Jurkat, Clone E6-1 (cell line): Measurements from ENCODE around the gene ANKRD65.
"Not testable (repeated sequence)": the region's sequence is repeated elsewhere in the genome, so short reads cannot be mapped to it uniquely, and the experiment has no call there.

Experiments used
- DNase-seq: peaks from one replicate; pipeline ENCODE4 v3.0.0-alpha.2; 2011; ENCODE audit warnings: low read depth, low spot score
- H3K4me3 ChIP-seq: 2 replicates; pipeline ENCODE4 v1.5.1; 2011; ENCODE audit warnings: mild to moderate bottlenecking, low read length, control low read depth, moderate library complexity

The ANKRD65 gene

DNA sequence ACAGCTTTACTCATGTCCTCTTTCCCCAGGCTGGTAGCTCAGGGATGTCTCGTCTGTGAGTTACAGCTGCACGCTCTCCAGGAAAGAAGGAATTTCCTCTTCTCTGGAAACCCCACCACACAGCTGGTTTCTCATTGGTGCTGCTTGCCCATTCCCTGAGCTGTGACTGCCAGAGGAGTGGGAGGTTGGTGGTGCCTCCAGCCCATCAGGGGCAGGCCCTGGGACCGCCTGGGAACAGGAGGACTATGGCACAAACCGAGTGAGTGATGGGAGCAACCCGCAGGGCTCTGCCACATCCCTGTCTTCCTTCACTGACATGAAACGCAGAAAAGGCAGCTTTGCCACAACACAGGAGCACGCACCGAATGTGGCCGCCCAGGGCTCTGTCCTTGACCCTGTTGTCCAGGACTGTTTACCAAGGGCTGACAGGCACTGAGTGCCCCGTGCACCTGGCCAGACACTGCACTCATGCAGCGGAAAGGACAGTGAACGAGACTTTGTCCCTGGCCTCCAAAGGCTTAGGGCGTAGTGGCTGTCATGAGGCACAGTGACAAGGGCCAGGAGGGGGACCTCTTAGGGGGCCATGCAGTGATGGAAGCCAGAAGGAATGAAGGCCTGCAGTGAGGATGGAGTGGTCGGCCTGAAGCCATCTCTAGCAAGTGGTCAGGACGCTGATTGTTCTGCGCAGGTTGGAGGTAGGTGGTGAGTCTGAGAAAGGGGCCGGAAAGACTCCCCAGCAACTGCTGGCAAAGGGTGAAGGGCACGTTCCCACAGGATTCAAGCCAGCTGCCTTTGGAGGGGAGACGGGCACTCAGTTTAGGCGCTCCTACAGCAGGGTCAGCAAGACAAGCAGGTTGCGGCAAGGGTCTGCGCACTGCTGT lies 20.3 kb downstream of the ANKRD65 start:
- DNase-seq = no peak
- peak overlapping the region; percentile 96 for H3K4me3 ChIP-seq

DNA sequence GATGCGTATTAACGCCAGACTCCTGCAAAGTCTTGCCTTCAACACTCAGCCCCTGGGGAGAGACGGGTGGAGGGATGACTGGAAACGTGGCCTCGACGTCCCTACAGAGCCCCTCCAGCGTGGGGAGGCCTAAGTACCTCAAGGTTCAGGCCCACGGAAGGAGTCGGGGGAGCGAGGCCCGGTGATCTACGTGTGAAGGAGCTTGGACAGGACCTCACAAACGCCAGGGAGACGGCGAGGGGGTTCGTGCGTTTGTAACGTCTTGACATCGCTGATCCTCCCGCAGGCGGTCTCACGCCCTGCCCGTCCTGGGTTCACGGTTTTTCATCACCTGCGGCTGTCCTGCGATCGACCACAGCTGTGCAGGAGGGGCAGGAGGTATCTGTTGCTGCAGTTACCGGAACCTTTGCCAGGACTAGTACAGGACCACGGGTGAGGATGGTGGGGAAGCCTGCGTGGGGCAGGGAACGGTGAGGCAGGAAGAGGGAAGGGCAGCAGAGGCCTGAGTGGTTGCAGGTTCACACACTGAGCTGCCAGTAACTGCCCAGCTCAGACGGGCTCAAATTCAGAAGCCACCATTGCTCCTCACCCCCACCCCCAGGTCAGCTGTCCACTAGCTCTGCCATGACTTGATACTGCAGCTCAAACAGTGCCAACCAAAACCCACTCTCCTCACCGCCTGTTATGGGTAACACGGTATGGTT lies 21.1 kb downstream of the ANKRD65 start:
- DNase-seq = no peak
- H3K4me3 ChIP-seq = peak overlapping the region; percentile 96

DNA sequence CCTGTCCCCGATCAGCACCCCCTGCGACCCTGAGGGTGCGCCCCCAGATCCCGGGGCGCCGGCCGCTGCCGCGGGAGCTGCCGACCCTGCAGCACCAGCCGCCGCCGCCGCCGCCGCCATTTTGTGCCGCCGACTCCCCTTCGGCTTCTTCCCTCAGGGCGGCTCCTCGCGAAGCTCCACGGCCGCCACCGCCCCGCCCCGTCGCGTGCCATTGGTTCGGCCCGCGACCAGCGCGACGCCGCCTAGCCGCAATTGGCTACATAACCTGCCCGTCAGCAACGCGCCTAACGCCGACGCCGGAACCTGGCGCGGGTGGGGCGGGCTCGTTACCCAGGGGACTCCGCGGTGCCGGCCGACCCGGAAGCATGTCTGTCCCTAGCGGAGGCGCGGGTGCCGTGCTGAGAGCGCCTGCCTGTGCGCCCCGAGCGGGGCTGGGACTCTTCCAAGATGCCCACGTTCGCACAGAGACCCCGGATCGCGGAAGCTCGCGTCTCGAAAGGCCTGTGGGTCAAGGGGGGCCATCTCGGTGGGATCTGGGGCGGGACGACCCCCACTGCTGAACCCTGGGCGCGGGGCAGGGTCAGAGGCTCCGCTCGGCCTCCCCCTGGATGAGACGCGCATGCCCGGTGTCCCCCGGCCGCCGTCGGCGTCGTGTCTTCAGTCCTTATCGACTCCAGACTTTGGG lies 21.7 kb downstream of the ANKRD65 start, which contains the start of gene CCNL2:
Gene CCNL2, minus strand, starts transcription at position 149 of the 685 bp plus-strand sequence. Its CDS starts 29 bp downstream, at position 120.
- peak; percentile 97 for DNase-seq

GRCh38 chr1:1398677-1399186 lies 22.3 kb downstream of the ANKRD65 start:
- no peak for DNase-seq
- peak overlapping the region; percentile 95 for H3K4me3 ChIP-seq

More for the DNA sequence above, 21.7 kb downstream of the ANKRD65 start, which contains the start of gene CCNL2:
- peak within 1 kb of the TSS; percentile 96 for H3K4me3 ChIP-seq

GRCh38 chr1:1397839-1398523 lies 23.1 kb downstream of the ANKRD65 start:
- no peak for DNase-seq
- H3K4me3 ChIP-seq = peak overlapping the region; percentile 95

- no peak overlapping the region for H3K4me3 ChIP-seq
- no peak for DNase-seq
Measured at GRCh38 chr1:1395166-1395565, 25.9 kb downstream of the ANKRD65 start.

- DNase-seq = no peak
- no peak overlapping the region for H3K4me3 ChIP-seq
Measured at GRCh38 chr1:1394116-1394515, 27.0 kb downstream of the ANKRD65 start.

- DNase-seq = no peak
- no peak overlapping the region for H3K4me3 ChIP-seq
Measured at GRCh38 chr1:1393428-1393827, 27.6 kb downstream of the ANKRD65 start.

- DNase-seq = no peak
Measured at GRCh38 chr1:1393014-1393413, 28.1 kb downstream of the ANKRD65 start.

DNA sequence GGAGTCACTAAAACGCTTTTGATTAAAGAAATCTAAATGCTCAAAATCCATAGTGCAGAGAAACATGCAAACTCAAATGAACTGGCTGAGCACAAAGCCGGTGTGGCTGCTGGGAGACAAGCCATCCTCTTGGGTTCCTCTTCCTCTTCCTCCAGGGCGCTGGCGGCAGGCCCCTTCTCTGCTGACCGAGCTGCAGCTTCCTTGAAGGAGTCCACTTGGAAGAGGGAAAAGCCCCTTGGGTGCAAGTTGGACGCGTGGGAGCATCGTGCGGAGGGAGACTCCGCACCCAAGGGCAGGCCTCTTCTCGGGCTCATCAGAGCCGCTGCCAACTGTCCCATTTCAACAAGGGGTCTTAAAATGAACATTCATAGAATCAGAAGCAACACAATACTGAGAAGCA lies 29.9 kb downstream of the ANKRD65 start:
- no peak overlapping the region for H3K4me3 ChIP-seq
- DNase-seq = no peak

More at GRCh38 chr1:1393014-1393413, 28.1 kb downstream of the ANKRD65 start:
- no peak overlapping the region for H3K4me3 ChIP-seq

DNA sequence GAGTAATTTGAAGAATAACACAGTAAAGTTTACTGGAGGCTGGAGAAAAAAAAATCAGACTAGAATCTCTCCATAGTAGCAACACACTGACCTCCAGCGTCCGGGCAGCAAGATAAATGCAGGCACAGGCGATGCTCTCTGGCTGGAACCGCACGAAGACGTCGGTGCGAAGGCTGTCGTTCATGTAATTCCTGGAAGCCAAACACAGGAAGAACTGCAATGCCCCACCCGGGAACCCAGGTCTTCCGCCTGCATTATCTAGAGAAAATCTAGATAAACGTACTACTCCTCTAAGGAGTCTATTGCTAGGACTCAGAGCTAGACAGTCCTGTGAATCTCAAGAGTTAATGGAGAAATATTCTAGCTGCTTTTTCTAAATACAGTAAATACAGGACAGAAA lies 30.4 kb downstream of the ANKRD65 start:
- H3K4me3 ChIP-seq = no peak overlapping the region
- DNase-seq = no peak

GRCh38 chr1:1388078-1388472 lies 33.0 kb downstream of the ANKRD65 start:
- DNase-seq = no peak
- no peak overlapping the region for H3K4me3 ChIP-seq

DNA sequence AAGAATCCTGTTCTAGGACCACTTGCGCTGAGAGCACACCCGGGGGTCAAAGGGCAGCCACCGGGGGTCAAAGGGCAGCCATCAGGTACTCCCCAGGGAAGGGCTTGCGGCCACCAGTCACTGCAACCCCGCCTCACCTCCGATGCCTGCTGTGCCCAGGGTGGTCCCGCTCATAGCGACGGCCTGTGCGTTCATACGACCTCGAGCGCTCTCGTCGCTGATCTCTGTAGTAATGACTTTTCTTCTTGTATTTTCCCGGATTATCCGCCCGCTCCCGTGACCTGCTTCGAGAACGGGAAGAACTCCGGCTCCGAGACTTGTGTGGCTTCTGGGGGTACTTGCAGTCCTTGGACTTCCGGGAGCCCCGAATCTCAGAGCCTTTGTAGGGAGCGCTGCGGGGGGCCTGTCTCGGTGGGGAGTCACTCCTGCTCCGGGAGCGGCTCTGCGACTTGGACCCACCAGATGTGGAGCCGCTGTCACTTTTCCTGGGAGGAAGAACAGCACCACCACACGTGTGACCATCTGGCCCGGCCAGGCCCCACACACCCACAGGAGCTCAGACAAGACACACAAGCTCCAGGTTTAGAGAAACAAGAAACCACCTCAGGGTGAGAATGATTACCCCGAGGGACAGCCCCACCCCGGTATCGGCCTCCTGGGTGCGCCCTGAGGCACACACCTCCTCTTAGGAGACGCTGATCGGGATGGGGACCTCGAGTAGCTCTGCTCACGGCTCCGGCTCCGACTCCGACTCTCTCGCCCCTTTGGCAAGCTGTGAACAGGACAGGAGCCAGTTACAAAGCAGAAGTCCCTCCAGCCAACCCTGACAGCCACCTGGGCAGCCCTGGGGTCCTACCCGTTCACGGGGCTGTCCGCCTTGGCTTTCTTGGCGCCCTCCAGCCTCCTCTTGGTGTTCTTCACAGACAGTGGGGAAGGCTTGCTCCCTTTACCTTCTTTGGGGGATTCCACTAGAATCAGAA lies 33.7 kb downstream of the ANKRD65 start:
- no peak for DNase-seq
- no peak overlapping the region for H3K4me3 ChIP-seq

DNA sequence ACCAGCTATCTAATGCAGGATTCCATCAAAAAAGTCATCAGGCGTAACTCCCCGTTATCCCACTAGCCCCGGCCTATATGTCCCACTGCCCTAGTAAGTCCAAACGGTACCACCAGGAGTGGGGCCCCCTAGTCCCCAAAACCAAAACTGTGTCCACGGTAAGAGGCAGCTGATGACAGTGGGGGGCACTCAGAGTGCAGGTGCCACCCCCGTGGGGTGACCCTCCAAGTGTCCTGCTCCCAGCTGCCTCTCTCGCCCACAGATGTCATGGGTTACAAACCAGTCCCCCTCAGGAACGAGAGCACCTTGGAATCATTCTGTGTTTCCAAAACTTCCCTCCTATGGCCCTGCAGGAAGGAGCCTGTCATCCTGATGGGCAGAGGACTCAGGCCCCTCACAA lies 35.1 kb downstream of the ANKRD65 start:
- H3K4me3 ChIP-seq = no peak overlapping the region
- no peak for DNase-seq

- DNase-seq, H3K4me3 ChIP-seq: not testable (repeated sequence)
Measured at GRCh38 chr1:1385339-1385738, 35.7 kb downstream of the ANKRD65 start.

DNA sequence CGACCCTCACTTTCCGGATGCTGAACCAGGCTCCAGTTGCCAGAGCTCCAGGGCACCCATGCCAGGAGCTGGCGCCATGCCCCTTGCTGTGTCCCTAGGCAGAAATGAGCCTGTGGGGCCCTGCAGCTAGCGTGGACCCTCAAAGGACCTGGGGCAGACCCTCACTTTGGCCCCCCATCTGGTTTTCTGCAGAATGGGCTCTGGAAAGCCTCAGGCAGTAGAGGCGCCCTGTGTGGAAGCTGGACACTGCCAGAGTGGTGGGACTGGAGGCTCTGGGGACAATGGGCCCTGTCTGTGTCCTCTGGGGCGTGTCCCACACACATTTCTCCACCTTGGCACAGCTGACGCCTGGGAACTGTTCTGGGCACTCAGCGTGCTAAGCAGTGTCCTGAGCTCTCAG lies 39.8 kb downstream of the ANKRD65 start:
- H3K4me3 ChIP-seq = no peak overlapping the region
- no peak for DNase-seq

DNA sequence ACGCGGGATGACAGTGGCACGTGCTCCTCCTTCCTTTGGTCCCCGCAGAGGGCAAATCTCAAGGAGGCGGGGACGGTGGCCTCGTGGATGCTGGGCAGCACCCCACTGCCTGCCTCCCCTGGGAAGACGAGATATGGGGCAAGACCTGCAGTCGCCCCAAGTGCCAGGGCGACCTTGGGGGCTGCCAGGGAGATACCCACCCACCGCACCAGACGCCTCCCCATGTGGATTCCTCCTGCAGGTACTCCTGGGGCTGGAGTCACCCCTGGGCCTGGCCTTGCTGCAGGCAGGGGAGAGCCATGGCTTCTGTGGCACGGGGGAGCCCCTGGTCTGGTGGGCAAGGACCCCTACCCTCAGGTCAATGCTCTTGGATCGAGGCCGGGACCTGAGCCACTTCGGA lies 40.2 kb downstream of the ANKRD65 start:
- no peak for DNase-seq
- H3K4me3 ChIP-seq = no peak overlapping the region
